A549 (cell line): ENCODE data around the gene TSC22D2. TPM values are rescaled to one million over a fixed set of nuclear protein-coding genes. Genes with fewer than 3 reads are reported as not detected.

ENCODE experiments used
- BCL3 ChIP-seq: fragments of >200 bp; sonication (Bioruptor Twin); formaldehyde crosslinking; IDR thresholded peaks from 3 replicates; pipeline ENCODE4 v1.6.1; 2016
- CBX8 ChIP-seq: fragments of 200-600 bp; sonication (generic); IDR thresholded peaks from 2 replicates; pipeline ENCODE4 v1.6.1; 2016
- CHD4 ChIP-seq: fragments of 200-600 bp; sonication (generic); IDR thresholded peaks from 2 replicates; pipeline ENCODE4 v1.6.1; 2016; ENCODE audit warnings: antibody characterized with exemption, mild to moderate bottlenecking, borderline replicate concordance
- EHMT2 ChIP-seq: fragments of 200-600 bp; sonication (generic); IDR thresholded peaks from 2 replicates; pipeline ENCODE4 v1.6.1; 2016; ENCODE audit warnings: antibody characterized with exemption, low read depth, mild to moderate bottlenecking, moderate library complexity
- ELK1 ChIP-seq: fragments of 150-350 bp; IDR thresholded peaks from 2 replicates; pipeline ENCODE4 v1.6.1; 2014; ENCODE audit warnings: low read depth, mild to moderate bottlenecking, low read length
- FOSB ChIP-seq: fragments of 250-450 bp; sonication (Bioruptor Pico); IDR thresholded peaks from 2 replicates; pipeline ENCODE4 v1.5.0; 2020; ENCODE audit warnings: mild to moderate bottlenecking, moderate library complexity
- HDAC2 ChIP-seq: fragments of 200-600 bp; sonication (generic); IDR thresholded peaks from 2 replicates; pipeline ENCODE4 v1.6.1; 2016
- HEYL ChIP-seq: fragments of 250-450 bp; sonication (Bioruptor Pico); IDR thresholded peaks from 2 replicates; pipeline ENCODE4 v1.8.0; 2021; ENCODE audit warnings: mild to moderate bottlenecking, moderate library complexity
- HOXA7 ChIP-seq: fragments of 250-450 bp; sonication (Bioruptor Pico); IDR thresholded peaks from 2 replicates; pipeline ENCODE4 v1.5.0; 2020; ENCODE audit warnings: mild to moderate bottlenecking, moderate library complexity
- HOXB13 ChIP-seq: fragments of 250-450 bp; sonication (Bioruptor Pico); IDR thresholded peaks from 2 replicates; pipeline ENCODE4 v1.5.0; 2020; ENCODE audit warnings: low read depth, mild to moderate bottlenecking, moderate library complexity
- HOXB5 ChIP-seq: fragments of 250-450 bp; sonication (Bioruptor Pico); IDR thresholded peaks from 2 replicates; pipeline ENCODE4 v1.5.0; 2020; ENCODE audit warnings: mild to moderate bottlenecking, moderate library complexity
- JUN ChIP-seq, 2 experiments: fragments of >200 bp; sonication (Bioruptor Twin); formaldehyde crosslinking; IDR thresholded peaks; 2 replicates in 1 of 2; 3 replicates in 1 of 2; pipeline ENCODE4 v1.6.1; 2016 to 2017
- JUNB ChIP-seq: fragments of >200 bp; sonication (Bioruptor Twin); formaldehyde crosslinking; IDR thresholded peaks from 2 replicates; pipeline ENCODE4 v1.6.1; 2016
- KDM1A ChIP-seq: fragments of 200-600 bp; sonication (generic); IDR thresholded peaks from 2 replicates; pipeline ENCODE4 v1.6.1; 2016; ENCODE audit warnings: low read depth, mild to moderate bottlenecking
- MAFK ChIP-seq: fragments of 450-650 bp; IDR thresholded peaks from 2 replicates; pipeline ENCODE4 v1.6.1; 2014; ENCODE audit not compliant: partially characterized antibody
- MAX ChIP-seq: IDR thresholded peaks from 2 replicates; pipeline ENCODE4 v1.6.1; 2012
- MAZ ChIP-seq: fragments of 150-350 bp; IDR thresholded peaks from 2 replicates; pipeline ENCODE4 v1.6.1; 2014; ENCODE audit warnings: antibody characterized with exemption, low read depth, low read length, borderline replicate concordance
- NFE2L2 ChIP-seq: fragments of 150-350 bp; conservative IDR thresholded peaks from 2 replicates; pipeline ENCODE4 v1.6.1; 2014; ENCODE audit warnings: low read length
- NPAS2 ChIP-seq: fragments of 250-450 bp; sonication (Bioruptor Pico); IDR thresholded peaks from 2 replicates; pipeline ENCODE4 v1.8.0; 2022; ENCODE audit warnings: mild to moderate bottlenecking, moderate library complexity, borderline replicate concordance
- POLR2A ChIP-seq: IDR thresholded peaks from 2 replicates; pipeline ENCODE4 v1.6.1; 2012; ENCODE audit warnings: mild to moderate bottlenecking, low read length
- RAD21 ChIP-seq, 2 experiments: fragments of >200 bp in 1 of 2; sonication (Bioruptor Twin) in 1 of 2; formaldehyde crosslinking in 1 of 2; IDR thresholded peaks in 1 of 2; conservative IDR thresholded peaks in 1 of 2; 2 replicates in 1 of 2; 3 replicates in 1 of 2; pipeline ENCODE4 v1.6.1; 2012 to 2018; ENCODE audit warnings: inconsistent platforms in 1 of 2
- RARB ChIP-seq: fragments of 250-450 bp; sonication (Bioruptor Pico); IDR thresholded peaks from 2 replicates; pipeline ENCODE4 v1.8.0; 2021; ENCODE audit warnings: mild to moderate bottlenecking, moderate library complexity
- SMC3 ChIP-seq: fragments of >200 bp; sonication (Bioruptor Twin); formaldehyde crosslinking; IDR thresholded peaks from 3 replicates; pipeline ENCODE4 v1.6.1; 2018; ENCODE audit warnings: inconsistent platforms
- SREBF2 ChIP-seq: fragments of 450-650 bp; IDR thresholded peaks from 2 replicates; pipeline ENCODE4 v1.6.1; 2014; ENCODE audit warnings: mild to moderate bottlenecking, moderate library complexity
- TP53 ChIP-seq: fragments of 250-450 bp; sonication (Bioruptor Pico); IDR thresholded peaks from 2 replicates; pipeline ENCODE4 v1.5.0; 2021; ENCODE audit warnings: mild to moderate bottlenecking, moderate library complexity
- ZFP36 ChIP-seq: fragments of 450-650 bp; IDR thresholded peaks from 2 replicates; pipeline ENCODE4 v1.6.1; 2014; ENCODE audit warnings: borderline replicate concordance; ENCODE audit not compliant: partially characterized antibody
- ZSCAN20 ChIP-seq: fragments of 250-450 bp; sonication (Bioruptor Pico); IDR thresholded peaks from 2 replicates; pipeline ENCODE4 v1.8.0; 2022; ENCODE audit warnings: mild to moderate bottlenecking, moderate library complexity
- polyA plus RNA-seq, 4 experiments: library from polyadenylated mRNA; depleted of rRNA in 3 of 4; stranded (reverse); fragments of >200 nt; fragmentation: RNase III in 1 of 4; extraction: RNeasy Plus Mini Kit Qiagen cat#74134 plus additional on column Dnase treatment in 1 of 4; gene quantifications; 2 replicates in 3 of 4; 3 replicates in 1 of 4; pipeline ENCODE4 v1.2.3, GENCODE V29; 2011 to 2017
- TF ChIP-seq, protein P1 (sequence below): fragments of 250-450 bp; sonication (Bioruptor Pico); IDR thresholded peaks from 2 replicates; pipeline ENCODE4 v1.5.0; 2020; ENCODE audit warnings: low read depth, mild to moderate bottlenecking, moderate library complexity
- TF ChIP-seq, protein P2 (sequence below): fragments of >200 bp; sonication (Bioruptor Twin); formaldehyde crosslinking; IDR thresholded peaks from 2 replicates; pipeline ENCODE4 v1.6.1; 2016

The TSC22D2 gene
- polyA plus RNA-seq, 2 of the 4 experiments (the other 2 are of a cell fraction), result 8.8 to 13.9 TPM

DNA sequence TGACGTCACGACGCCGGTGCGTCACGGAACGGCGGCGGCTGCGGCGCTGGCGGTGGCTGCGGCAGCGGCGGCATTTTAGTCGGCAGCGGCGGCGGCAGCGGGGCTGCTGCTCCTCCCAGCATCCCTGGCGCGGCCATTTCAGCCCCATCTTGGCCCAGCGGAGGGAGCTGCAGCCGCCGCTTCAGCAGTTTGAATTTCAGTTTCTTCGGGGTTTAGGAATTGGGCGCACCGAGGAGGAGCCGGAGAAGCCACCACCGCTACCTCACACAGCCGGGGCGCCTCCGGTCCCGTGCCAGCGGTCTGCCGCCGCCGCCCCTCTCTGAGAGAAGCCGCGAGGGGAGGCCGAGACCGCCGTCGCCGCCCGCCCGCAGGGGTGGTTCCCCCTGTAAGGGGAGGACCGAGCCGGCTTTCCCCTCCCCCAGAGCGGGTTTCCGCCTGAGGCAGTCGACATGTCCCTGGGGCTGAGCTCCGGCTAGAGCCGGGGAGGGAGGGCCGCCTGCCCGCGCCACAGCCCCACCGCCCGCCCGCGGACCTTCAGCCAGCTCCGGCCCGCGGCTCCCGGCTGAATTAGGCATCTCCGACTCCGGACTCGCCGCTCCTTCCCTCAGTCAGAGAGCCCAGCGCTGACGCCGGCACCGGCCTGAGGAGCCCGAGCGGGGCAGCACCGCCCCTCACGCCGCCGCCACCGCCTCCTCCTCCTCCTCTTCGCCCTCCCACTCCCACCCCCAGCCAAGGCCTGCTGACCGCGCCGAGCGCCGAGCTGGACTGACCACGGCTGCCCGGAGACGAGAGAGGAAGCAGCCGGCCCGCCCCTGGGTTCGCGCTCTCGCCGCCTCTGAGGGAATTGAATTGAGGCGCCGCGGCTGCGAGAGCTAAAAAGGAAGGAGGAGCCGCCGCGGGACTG is at the start of gene TSC22D2 (continued):
- TF ChIP-seq RAD21 (conservative IDR thresholded peaks at IDR 0.05 in 1 of 2, IDR thresholded peaks at IDR 0.05 in 1 of 2), result peak in 1 of 2 experiments; percentile 38; a peak in 3 of 5 replicates
- no peak for TF ChIP-seq HOXA7 (CRISPR knock-in tag)
- TF ChIP-seq CBX8, result no peak
- no peak for TF ChIP-seq ZFP36
- TF ChIP-seq, protein P1, sequence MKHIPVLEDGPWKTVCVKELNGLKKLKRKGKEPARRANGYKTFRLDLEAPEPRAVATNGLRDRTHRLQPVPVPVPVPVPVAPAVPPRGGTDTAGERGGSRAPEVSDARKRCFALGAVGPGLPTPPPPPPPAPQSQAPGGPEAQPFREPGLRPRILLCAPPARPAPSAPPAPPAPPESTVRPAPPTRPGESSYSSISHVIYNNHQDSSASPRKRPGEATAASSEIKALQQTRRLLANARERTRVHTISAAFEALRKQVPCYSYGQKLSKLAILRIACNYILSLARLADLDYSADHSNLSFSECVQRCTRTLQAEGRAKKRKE (CRISPR knock-in tag), result 0 out of 2 replicates have a peak, but pooled peaks have one; percentile 34
- TF ChIP-seq SMC3, result peak; percentile 6; the same call in 1 of the 3 replicates
- TF ChIP-seq ELK1, result no peak
- peak; percentile 90; a peak in 4 of 5 replicates for TF ChIP-seq JUN (IDR thresholded peaks at IDR 0.05)
- TF ChIP-seq HDAC2, result no peak
- TF ChIP-seq RARB (CRISPR knock-in tag), result no peak
- TF ChIP-seq, protein P2, sequence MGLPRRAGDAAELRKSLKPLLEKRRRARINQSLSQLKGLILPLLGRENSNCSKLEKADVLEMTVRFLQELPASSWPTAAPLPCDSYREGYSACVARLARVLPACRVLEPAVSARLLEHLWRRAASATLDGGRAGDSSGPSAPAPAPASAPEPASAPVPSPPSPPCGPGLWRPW, result no peak
- TF ChIP-seq MAFK, result no peak
- TF ChIP-seq HOXB13 (CRISPR knock-in tag), result no peak
- TF ChIP-seq MAZ, result no peak
- no peak for TF ChIP-seq NFE2L2
- TF ChIP-seq ZSCAN20 (CRISPR knock-in tag), result no peak
- TF ChIP-seq JUNB, result no peak
- 0 out of 2 replicates have a peak, but pooled peaks have one; percentile 4 for TF ChIP-seq TP53 (CRISPR knock-in tag)
- no peak for TF ChIP-seq NPAS2 (CRISPR knock-in tag)
- no peak for TF ChIP-seq HEYL
- TF ChIP-seq SREBF2, result no peak
- no peak for TF ChIP-seq KDM1A
- peak; percentile 89 for TF ChIP-seq POLR2A
- no peak for TF ChIP-seq EHMT2
- peak; percentile 93 for TF ChIP-seq BCL3
- no peak for TF ChIP-seq CHD4
- TF ChIP-seq FOSB (CRISPR knock-in tag), result no peak
- peak; percentile 59; the same call in 1 of the 2 replicates for TF ChIP-seq MAX
- no peak for TF ChIP-seq HOXB5 (CRISPR knock-in tag)
